HG03159 (cell line): ENCODE measurements around the gene FOXP3.

Source experiments
- ATAC-seq: cut with Tn5 transposase; IDR thresholded peaks from one replicate; pipeline ENCODE4 v1.9.1; 2021; ENCODE audit warnings: mild to moderate bottlenecking, moderate library complexity; ENCODE audit not compliant: unreplicated experiment

FOXP3 gene

GRCh38 chrX:49276671-49277534 lies 12.4 kb upstream of the FOXP3 start:
- ATAC-seq = no peak

- no peak for ATAC-seq
Observed at GRCh38 chrX:49276207-49276606, 11.7 kb upstream of the FOXP3 start.

- ATAC-seq = no peak
Observed at GRCh38 chrX:49273181-49273727, 8.7 kb upstream of the FOXP3 start.

GRCh38 chrX:49272421-49272820 lies 7.9 kb upstream of the FOXP3 start:
- no peak for ATAC-seq

- ATAC-seq = no peak
Observed at GRCh38 chrX:49271341-49271740, 6.8 kb upstream of the FOXP3 start.

GRCh38 chrX:49270249-49270921 lies 5.9 kb upstream of the FOXP3 start:
- no peak for ATAC-seq

GRCh38 chrX:49269767-49270248 lies 5.3 kb upstream of the FOXP3 start, which contains the start of gene PPP1R3F:
Gene PPP1R3F (plus strand): TSS chrX:49269793. CDS start chrX:49269870, 77 bp downstream.
- ATAC-seq = peak; percentile 15

GRCh38 chrX:49269010-49269766 lies 4.7 kb upstream of the FOXP3 start:
- ATAC-seq = peak; percentile 83

GRCh38 chrX:49268702-49269009 lies 4.1 kb upstream of the FOXP3 start:
- ATAC-seq = no peak

- no peak for ATAC-seq
Observed at GRCh38 chrX:49266523-49267445, 2.3 kb upstream of the FOXP3 start.

GRCh38 chrX:49263631-49264030 lies 879 bp downstream of the FOXP3 start:
- no peak for ATAC-seq

- ATAC-seq = no peak
Observed at GRCh38 chrX:49262603-49263002, 1.9 kb downstream of the FOXP3 start.

- ATAC-seq = no peak
Observed at GRCh38 chrX:49260221-49260985, 4.1 kb downstream of the FOXP3 start.

GRCh38 chrX:49258749-49259124 lies 5.8 kb downstream of the FOXP3 start:
- no peak for ATAC-seq

- no peak for ATAC-seq
Observed at GRCh38 chrX:49257846-49258748, 6.4 kb downstream of the FOXP3 start.

- no peak for ATAC-seq
Observed at GRCh38 chrX:49257074-49257790, 7.3 kb downstream of the FOXP3 start.

GRCh38 chrX:49256268-49256995 lies 8.1 kb downstream of the FOXP3 start:
- no peak for ATAC-seq
